ENCODE measurements around the gene YEATS2.
"Not testable (repeated sequence)": the region's sequence is repeated elsewhere in the genome, so short reads cannot be mapped to it uniquely, and the experiment has no call there.

YEATS2 gene

GRCh38 chr3:183782576-183783276 is 85.1 kb downstream of the YEATS2 start:
- Histone ChIP-seq H3K27ac (ENCODE audit: extremely low read depth, low read depth, low read length) (no peak overlapping the region), H3K4me1 (ENCODE audit: control insufficient read depth, insufficient read depth, low read length) (no peaks in the 10 kb centered on the region), H3K4me3 (ENCODE audit: low read depth, low read length) (no peak overlapping the region), H3K36me3 (ENCODE audit: control insufficient read depth in 2 of 2, insufficient read depth in 1 of 2, low read length in 2 of 2) (peaks cover 31 to 81% of the 10 kb centered on the region in 2 experiments), H3K9me3 (ENCODE audit: control insufficient read depth, insufficient read depth, low read depth, low read length) (no peaks in the 10 kb centered on the region)
- ChIA-PET POLR2A (no interaction called here), CTCF (no interaction called here)
- no peak for TF ChIP-seq ZBTB10 (tag by site-specific recombination; IDR thresholded peaks at IDR 0.05)
- peak; percentile 67 for TF ChIP-seq ZNF133 (tag by site-specific recombination; IDR thresholded peaks at IDR 0.05)
- no peak for TF ChIP-seq SP7 (tag by site-specific recombination; IDR thresholded peaks at IDR 0.05)

- H3K36me3 ChIP-seq (ENCODE audit: control insufficient read depth in 2 of 2, insufficient read depth in 1 of 2, low read length in 2 of 2), result peaks cover 24 to 73% of the 10 kb centered on the region in 2 experiments
- H3K4me1 ChIP-seq (ENCODE audit: control insufficient read depth, insufficient read depth, low read length); H3K9me3 ChIP-seq (ENCODE audit: control insufficient read depth, insufficient read depth, low read depth, low read length); CTCF ChIA-PET; POLR2A ChIA-PET; H3K27ac ChIP-seq (ENCODE audit: extremely low read depth, low read depth, low read length); H3K4me3 ChIP-seq (ENCODE audit: low read depth, low read length): not testable (repeated sequence)
Measured at GRCh38 chr3:183784503-183784902, 86.9 kb downstream of the YEATS2 start.

GRCh38 chr3:183789826-183790225 is 92.2 kb downstream of the YEATS2 start:
- H3K9me3 ChIP-seq (ENCODE audit: control insufficient read depth, insufficient read depth, low read depth, low read length), result no peaks in the 10 kb centered on the region
- peaks cover 24 to 68% of the 10 kb centered on the region in 2 experiments for H3K36me3 ChIP-seq (ENCODE audit: control insufficient read depth in 2 of 2, insufficient read depth in 1 of 2, low read length in 2 of 2)
- CTCF ChIA-PET, result no interaction called here
- no peaks in the 10 kb centered on the region for H3K4me1 ChIP-seq (ENCODE audit: control insufficient read depth, insufficient read depth, low read length)
- H3K4me3 ChIP-seq (ENCODE audit: low read depth, low read length), result no peak overlapping the region
- POLR2A ChIA-PET, result no interaction called here
- TF ChIP-seq ZNF596 (tag by site-specific recombination; IDR thresholded peaks at IDR 0.05) (no peak), YY1 (tag by site-specific recombination; IDR thresholded peaks at IDR 0.05) (no peak), RBAK (tag by site-specific recombination; IDR thresholded peaks at IDR 0.05) (no peak)
- no peak overlapping the region for H3K27ac ChIP-seq (ENCODE audit: extremely low read depth, low read depth, low read length)

GRCh38 chr3:183790700-183791099 is 93.1 kb downstream of the YEATS2 start:
- H3K27ac ChIP-seq (ENCODE audit: extremely low read depth, low read depth, low read length), result no peak overlapping the region
- H3K4me1 ChIP-seq (ENCODE audit: control insufficient read depth, insufficient read depth, low read length), result no peaks in the 10 kb centered on the region
- H3K9me3 ChIP-seq (ENCODE audit: control insufficient read depth, insufficient read depth, low read depth, low read length), result no peaks in the 10 kb centered on the region
- peaks cover 24 to 63% of the 10 kb centered on the region in 2 experiments for H3K36me3 ChIP-seq (ENCODE audit: control insufficient read depth in 2 of 2, insufficient read depth in 1 of 2, low read length in 2 of 2)
- POLR2A ChIA-PET, result no interaction called here
- H3K4me3 ChIP-seq (ENCODE audit: low read depth, low read length), result no peak overlapping the region
- CTCF ChIA-PET, result no interaction called here
- TF ChIP-seq MEIS1 (CRISPR knock-in tag; IDR thresholded peaks at IDR 0.05; ENCODE audit: borderline replicate concordance) (no peak), ZNF280D (tag by site-specific recombination; IDR thresholded peaks at IDR 0.05) (no peak), ZNF555 (tag by site-specific recombination; conservative IDR thresholded peaks at IDR 0.05) (no peak), ZNF660 (tag by site-specific recombination; IDR thresholded peaks at IDR 0.05) (no peak), ZNF121 (tag by site-specific recombination; IDR thresholded peaks at IDR 0.05) (no peak), ZNF610 (tag by site-specific recombination; IDR thresholded peaks at IDR 0.05; ENCODE audit: borderline replicate concordance) (no peak), ZNF19 (tag by site-specific recombination; IDR thresholded peaks at IDR 0.05; ENCODE audit: low read depth) (no peak), ZNF211 (tag by site-specific recombination; IDR thresholded peaks at IDR 0.05; ENCODE audit: low read depth) (no peak), ELK4 (IDR thresholded peaks at IDR 0.05; ENCODE audit: borderline replicate concordance, low read depth, low read length) (no peak), KLF7 (tag by site-specific recombination; IDR thresholded peaks at IDR 0.05; ENCODE audit: borderline replicate concordance) (no peak)
